ENCODE measurements around the gene ESRRG. TPM values are rescaled to one million over a fixed set of nuclear protein-coding genes. Genes with fewer than 3 reads are reported as not detected.

Gene ESRRG
- total and polyA plus RNA-seq, 2 donors (not counting 1 experiment from before 2014, with no cell fraction given) = 0.06 TPM; not detected in 1

DNA sequence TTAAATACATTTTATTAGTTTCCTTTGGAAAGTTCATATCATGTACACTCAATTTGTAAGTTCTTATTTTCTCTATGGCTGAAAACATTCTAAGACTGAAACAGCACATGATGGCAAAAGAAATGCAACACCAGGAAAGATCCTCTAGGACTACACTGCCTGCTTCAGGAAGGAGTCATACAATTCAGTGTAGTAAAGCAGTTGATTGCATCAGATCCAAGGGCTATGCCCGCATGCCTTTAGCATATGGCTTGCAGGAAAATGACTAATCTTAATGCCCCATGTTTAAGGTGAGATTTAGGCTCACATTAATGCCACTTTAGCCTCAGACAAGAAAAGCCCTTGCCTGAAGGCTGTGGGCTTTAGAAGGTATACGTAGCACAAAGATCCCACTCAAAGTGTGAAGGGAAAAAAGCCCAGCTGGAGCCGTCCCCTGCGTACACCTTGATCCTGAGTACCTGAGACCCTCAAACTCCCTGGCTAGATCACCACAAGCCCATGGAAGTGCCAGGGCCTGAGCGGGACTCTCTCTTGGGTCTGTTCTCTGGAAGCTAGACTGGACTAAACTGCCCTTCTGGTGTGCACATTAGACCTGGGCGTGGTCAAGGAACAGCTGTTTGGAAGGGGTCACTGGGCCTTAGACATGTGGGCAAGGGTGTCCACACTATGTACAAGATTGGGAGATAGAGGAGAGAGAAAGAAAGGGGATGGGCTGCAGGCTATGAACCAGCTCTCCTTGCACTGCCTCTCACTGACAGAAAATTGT lies 52.9 kb downstream of the ESRRG start:
- TF ChIP-seq, protein P1, sequence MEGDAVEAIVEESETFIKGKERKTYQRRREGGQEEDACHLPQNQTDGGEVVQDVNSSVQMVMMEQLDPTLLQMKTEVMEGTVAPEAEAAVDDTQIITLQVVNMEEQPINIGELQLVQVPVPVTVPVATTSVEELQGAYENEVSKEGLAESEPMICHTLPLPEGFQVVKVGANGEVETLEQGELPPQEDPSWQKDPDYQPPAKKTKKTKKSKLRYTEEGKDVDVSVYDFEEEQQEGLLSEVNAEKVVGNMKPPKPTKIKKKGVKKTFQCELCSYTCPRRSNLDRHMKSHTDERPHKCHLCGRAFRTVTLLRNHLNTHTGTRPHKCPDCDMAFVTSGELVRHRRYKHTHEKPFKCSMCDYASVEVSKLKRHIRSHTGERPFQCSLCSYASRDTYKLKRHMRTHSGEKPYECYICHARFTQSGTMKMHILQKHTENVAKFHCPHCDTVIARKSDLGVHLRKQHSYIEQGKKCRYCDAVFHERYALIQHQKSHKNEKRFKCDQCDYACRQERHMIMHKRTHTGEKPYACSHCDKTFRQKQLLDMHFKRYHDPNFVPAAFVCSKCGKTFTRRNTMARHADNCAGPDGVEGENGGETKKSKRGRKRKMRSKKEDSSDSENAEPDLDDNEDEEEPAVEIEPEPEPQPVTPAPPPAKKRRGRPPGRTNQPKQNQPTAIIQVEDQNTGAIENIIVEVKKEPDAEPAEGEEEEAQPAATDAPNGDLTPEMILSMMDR (IDR thresholded peaks at IDR 0.05) = no peak
- TF ChIP-seq EZH2 (IDR thresholded peaks at IDR 0.05; ENCODE audit: borderline replicate concordance, insufficient read depth, low read depth, low read length, poor library complexity, severe bottlenecking) = no peak
- Histone ChIP-seq H3K4me3 (ENCODE audit: control extremely low read depth in 1 of 5, extremely low read depth in 1 of 5, insufficient read depth in 1 of 5, low read depth in 2 of 5, low read length in 4 of 5) (no peak overlapping the region), H2AFZ (ENCODE audit: insufficient read depth, low read depth, low read length, poor library complexity, severe bottlenecking) (no peak overlapping the region), H3K9ac (ENCODE audit: low read length) (no peak overlapping the region), H3K27ac (ENCODE audit: low read length in 2 of 2) (no peak overlapping the region), H3K79me2 (ENCODE audit: control insufficient read depth, insufficient read depth, low read length) (no peaks in the 10 kb centered on the region), H4K20me1 (ENCODE audit: control insufficient read depth, insufficient read depth, low read length, poor library complexity, severe bottlenecking) (no peaks in the 10 kb centered on the region), H3K36me3 (replicated peaks in 1 of 2; ENCODE audit: control extremely low read depth in 1 of 2, control insufficient read depth in 1 of 2, extremely low read depth in 1 of 2, insufficient read depth in 2 of 2, low read length in 1 of 2) (no peaks in the 10 kb centered on the region), H3K27me3 (replicated peaks in 1 of 4; ENCODE audit: control extremely low read depth in 1 of 4, control insufficient read depth in 3 of 4, insufficient read depth in 4 of 4, low read length in 3 of 4) (no peaks in the 10 kb centered on the region), H3K4me1 (ENCODE audit: control insufficient read depth in 2 of 2, insufficient read depth in 2 of 2, low read length in 2 of 2) (no peaks in the 10 kb centered on the region), H3K9me3 (ENCODE audit: control extremely low read depth in 1 of 3, control insufficient read depth in 2 of 3, insufficient read depth in 1 of 3, low read length in 2 of 3) (peaks cover 0 to 1% (median 0%) of the 10 kb centered on the region in 3 donors), H3K4me2 (replicated peaks; ENCODE audit: low read depth, low read length, poor library complexity, severe bottlenecking) (no peak overlapping the region)
- ChIA-PET POLR2A (no interaction called here), CTCF (no interaction called here)
- no peaks in the 10 kb centered on the region for H3K4me1 Mint-ChIP-seq
- ATAC-seq (ENCODE audit: low read depth) (no peak), DNase-seq (no peak)
- no peaks in the 10 kb centered on the region for H3K27me3 Mint-ChIP-seq
- no peaks in the 10 kb centered on the region for H3K9me3 Mint-ChIP-seq (ENCODE audit: insufficient read depth)
- H3K4me3 Mint-ChIP-seq = no peak overlapping the region
- H3K27ac Mint-ChIP-seq = no peak overlapping the region
- 96% methylated on average over 6 of the region's 6 CpGs for WGBS (ENCODE audit: insufficient coverage)
- intact Hi-C loops (cut with micrococcal nuclease) = no loop called here

DNA sequence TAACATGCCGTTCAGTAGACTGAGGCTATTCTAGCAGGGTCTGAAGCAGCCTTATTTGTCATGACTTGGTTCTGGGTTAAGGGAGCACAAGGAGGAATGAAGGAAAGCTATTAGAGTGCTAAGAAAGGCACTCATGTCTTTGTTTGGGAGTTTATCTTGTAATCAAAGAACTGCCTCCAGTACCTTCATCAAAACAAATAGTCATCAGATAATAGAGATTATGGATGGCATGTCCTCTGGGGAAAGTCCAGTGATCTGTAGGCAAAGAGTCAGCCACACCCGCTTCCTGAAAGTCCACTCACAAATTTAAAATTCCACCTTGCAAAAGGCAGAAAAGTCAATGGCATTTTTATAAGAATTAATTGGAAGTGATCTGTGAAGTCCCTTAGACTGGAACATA lies 56.8 kb downstream of the ESRRG start:
- Histone ChIP-seq H3K27me3 (replicated peaks in 1 of 4; ENCODE audit: control extremely low read depth in 1 of 4, control insufficient read depth in 3 of 4, insufficient read depth in 4 of 4, low read length in 3 of 4) (no peaks in the 10 kb centered on the region), H3K79me2 (ENCODE audit: control insufficient read depth, insufficient read depth, low read length) (no peaks in the 10 kb centered on the region), H3K4me1 (ENCODE audit: control insufficient read depth in 2 of 2, insufficient read depth in 2 of 2, low read length in 2 of 2) (no peaks in the 10 kb centered on the region), H3K36me3 (replicated peaks in 1 of 2; ENCODE audit: control extremely low read depth in 1 of 2, control insufficient read depth in 1 of 2, extremely low read depth in 1 of 2, insufficient read depth in 2 of 2, low read length in 1 of 2) (no peaks in the 10 kb centered on the region), H3K27ac (ENCODE audit: low read length in 2 of 2) (no peak overlapping the region), H3K4me3 (ENCODE audit: control extremely low read depth in 1 of 5, extremely low read depth in 1 of 5, insufficient read depth in 1 of 5, low read depth in 2 of 5, low read length in 4 of 5) (no peak overlapping the region), H3K4me2 (replicated peaks; ENCODE audit: low read depth, low read length, poor library complexity, severe bottlenecking) (no peak overlapping the region), H3K9ac (ENCODE audit: low read length) (no peak overlapping the region), H2AFZ (ENCODE audit: insufficient read depth, low read depth, low read length, poor library complexity, severe bottlenecking) (no peak overlapping the region), H3K9me3 (ENCODE audit: control extremely low read depth in 1 of 3, control insufficient read depth in 2 of 3, insufficient read depth in 1 of 3, low read length in 2 of 3) (peaks cover 0 to 1% (median 0%) of the 10 kb centered on the region in 3 donors), H4K20me1 (ENCODE audit: control insufficient read depth, insufficient read depth, low read length, poor library complexity, severe bottlenecking) (no peaks in the 10 kb centered on the region)
- no CpG with 5 or more reads among the region's 2 CpGs for WGBS (ENCODE audit: insufficient coverage)
- H3K27ac Mint-ChIP-seq = no peak overlapping the region
- no peaks in the 10 kb centered on the region for H3K9me3 Mint-ChIP-seq (ENCODE audit: insufficient read depth)
- H3K4me1 Mint-ChIP-seq = no peaks in the 10 kb centered on the region
- ATAC-seq (ENCODE audit: low read depth) (no peak), DNase-seq (no peak)
- TF ChIP-seq, protein P1 (IDR thresholded peaks at IDR 0.05) = no peak
- no peak for TF ChIP-seq EZH2 (IDR thresholded peaks at IDR 0.05; ENCODE audit: borderline replicate concordance, insufficient read depth, low read depth, low read length, poor library complexity, severe bottlenecking)
- intact Hi-C loops (cut with micrococcal nuclease) = no loop called here
- H3K4me3 Mint-ChIP-seq = no peak overlapping the region
- POLR2A ChIA-PET = no interaction called here
- CTCF ChIA-PET = no interaction called here
- no peaks in the 10 kb centered on the region for H3K27me3 Mint-ChIP-seq
